HG02763 (cell line): ENCODE results near the gene CALHM4.

ENCODE experiments used
- ATAC-seq: cut with Tn5 transposase; IDR thresholded peaks from one replicate; pipeline ENCODE4 v1.9.1; 2021; ENCODE audit warnings: mild to moderate bottlenecking, moderate library complexity; ENCODE audit not compliant: unreplicated experiment

The CALHM4 gene

DNA sequence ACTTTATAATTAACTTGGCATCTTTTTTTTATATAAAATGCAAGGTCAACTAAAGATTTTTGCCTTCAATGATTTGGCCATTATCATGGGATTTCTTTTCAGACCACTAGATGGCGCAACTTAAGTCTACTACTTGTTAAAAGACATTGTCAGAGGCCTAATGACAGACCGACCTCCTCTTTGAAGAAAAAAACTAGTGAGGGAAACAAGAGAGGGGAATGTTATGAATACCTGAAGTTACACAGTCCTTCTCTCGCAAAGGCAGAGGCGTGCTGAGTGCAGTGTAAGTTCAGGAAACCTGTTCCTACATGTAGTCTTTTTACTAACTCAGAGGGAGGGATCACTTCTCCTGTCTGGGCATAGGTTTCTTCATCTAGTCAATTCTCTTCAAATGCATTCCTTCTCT is 17.3 kb upstream of the CALHM4 start:
- no peak for ATAC-seq

DNA sequence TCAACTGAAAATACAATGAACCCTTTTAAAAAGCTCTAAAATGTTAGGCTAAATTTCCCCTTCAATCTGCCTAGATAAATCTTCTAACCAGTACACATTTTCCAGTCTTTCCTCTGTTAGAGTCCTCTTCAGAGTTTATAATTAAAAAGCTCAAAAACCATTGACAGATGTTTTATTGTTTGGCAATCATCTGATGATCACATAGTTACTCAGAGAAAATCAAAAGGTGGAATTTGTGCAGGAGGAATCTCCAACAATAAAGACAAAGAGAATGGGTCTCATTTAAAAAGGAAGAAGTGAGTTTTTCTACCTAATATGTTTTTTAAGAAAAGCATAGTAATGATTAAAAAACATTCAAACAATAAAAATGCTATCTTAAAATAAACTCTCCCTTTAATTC is 11.1 kb upstream of the CALHM4 start:
- ATAC-seq: no peak

DNA sequence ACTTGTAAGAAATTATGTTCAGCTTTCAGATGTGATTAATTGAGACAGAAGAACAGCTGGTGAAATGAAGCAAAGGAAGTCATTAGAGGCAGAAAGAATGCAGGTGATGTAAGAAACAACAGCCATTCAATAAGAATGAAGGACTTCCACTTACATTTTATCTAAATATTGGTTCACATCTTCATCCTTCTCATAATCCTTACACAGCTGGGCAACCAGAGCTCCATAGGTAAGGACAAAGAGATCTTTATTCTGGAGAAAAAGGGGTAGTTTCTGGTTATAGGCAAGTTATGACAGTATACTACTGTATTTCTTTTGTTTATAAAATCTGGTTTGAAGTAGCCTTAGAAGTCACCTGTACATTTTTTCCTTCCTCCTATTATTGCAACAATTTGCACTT is 10.4 kb upstream of the CALHM4 start:
- ATAC-seq: no peak

DNA sequence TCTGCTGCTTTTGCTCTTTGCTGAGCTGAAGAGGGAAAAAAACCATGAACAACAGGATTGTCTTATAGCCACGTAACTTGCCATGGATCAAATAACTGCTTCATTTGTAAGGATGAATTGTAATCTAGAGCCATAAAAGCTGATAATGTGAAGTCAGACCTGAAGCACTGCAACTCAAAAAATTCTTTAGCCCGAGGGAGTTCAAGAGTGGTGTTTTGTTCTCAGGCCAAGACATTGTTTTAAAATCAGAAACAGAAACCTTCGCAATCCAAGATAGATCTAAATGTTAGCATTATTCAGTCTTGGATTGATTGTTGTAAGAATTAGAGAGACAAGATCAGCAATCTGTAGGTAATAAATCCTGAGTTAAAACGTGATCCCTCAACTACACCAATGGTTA is 7.9 kb upstream of the CALHM4 start, which contains the start of gene TRAPPC3L:
TRAPPC3L (minus strand) TSS at position 34 of the 400 bp plus-strand sequence. CDS start 170 bp downstream, outside the sequence.
- no peak for ATAC-seq

DNA sequence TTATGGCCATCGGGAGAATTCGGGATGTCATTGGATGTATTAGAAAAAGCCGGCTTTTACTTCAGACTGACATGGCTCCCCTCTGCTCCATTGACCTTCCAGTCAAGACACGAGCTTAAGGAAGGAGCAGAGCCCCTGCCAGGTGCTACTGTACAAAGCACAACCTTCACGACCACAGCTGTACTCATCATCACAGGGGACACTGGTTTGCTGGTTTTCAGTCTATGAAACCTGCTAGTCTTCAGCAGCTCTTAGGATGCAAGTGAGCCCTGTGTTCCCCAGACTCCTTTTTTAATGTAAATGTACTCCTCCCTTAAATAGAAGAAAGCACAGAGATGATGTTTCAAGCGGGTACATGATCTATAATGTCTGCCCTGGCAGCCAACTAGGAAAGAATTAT is 6.2 kb upstream of the CALHM4 start:
- ATAC-seq: no peak

DNA sequence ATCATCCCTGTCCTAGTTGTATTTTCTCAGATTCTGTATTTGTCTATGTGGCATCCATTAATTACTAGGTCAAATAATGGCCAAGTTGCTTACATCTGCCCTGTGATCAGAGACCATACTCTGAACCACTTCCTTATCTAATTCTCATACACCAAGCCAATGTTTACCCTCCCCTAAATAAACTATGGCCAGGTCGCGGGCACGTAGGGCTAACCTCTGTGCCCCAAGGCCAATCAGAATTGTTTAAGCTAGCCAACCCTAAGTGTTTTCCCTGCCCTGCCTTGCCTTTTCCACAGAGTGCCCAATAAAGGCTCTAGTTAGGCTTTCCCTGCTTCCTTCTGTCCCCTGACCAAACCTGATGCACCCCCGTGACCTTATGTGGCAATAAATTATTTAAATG is 2.8 kb upstream of the CALHM4 start:
- ATAC-seq: no peak

DNA sequence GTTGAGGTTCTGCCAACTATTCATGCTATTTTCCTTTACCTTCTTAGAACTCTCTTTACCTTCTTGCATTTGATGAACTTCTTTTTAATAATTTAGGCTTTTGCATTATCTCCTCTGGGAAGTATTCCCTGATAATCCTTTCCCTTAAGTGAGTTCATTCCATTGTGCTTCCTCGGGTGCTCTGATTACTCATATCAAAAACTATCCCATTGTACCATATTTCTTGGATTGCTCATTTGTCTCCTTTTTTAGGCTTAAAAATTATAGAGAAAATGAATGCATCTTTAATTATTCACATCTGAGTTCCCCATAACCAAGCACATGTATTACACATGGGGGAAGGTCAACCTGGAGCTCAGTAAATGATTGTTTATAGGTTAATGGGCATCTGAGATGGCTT is 2.5 kb downstream of the CALHM4 start:
- no peak for ATAC-seq

DNA sequence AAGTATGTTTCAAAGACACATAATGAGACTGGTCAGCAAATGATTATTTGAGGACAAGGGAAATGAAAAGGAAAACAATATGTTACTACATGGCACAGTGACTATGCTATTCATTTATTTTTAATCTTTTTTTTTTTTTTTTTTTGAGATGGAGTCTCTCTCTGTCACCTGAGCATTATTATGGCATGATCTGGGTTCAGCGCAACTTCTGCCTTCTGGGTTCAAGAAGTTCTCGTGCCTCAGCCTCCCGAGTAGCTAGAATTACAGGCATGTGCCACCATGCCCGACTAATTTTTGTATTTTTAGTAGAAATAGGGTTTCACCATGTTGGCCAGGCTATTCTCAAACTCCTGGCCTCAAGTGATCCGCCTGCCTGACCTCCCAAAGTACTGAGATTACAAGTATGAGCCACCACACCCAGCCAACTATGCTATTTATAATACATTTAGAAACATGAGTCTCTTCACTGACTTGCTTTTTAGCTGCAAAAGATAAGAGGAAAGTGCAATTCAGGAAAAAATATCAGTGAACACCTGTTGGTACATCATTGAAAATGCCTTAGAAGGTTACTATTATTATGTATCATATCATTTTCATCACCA is 3.4 kb downstream of the CALHM4 start:
- no peak for ATAC-seq

DNA sequence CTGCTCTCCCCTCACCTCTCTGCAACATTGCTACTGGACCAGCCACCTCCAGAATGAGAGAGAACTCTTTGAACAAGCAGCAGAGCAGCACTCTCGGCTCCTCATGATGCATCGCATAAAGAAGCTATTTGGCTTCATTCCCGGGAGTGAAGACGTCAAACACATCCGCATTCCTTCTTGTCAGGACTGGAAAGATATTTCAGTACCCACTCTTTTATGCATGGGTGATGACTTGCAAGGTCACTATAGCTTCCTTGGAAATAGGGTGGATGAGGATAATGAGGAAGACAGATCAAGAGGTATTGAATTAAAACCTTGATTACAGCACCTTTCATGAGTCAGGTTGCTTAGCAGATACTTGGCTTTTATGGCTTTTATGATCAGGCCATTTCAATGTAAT is 4.3 kb downstream of the CALHM4 start:
- ATAC-seq: no peak

DNA sequence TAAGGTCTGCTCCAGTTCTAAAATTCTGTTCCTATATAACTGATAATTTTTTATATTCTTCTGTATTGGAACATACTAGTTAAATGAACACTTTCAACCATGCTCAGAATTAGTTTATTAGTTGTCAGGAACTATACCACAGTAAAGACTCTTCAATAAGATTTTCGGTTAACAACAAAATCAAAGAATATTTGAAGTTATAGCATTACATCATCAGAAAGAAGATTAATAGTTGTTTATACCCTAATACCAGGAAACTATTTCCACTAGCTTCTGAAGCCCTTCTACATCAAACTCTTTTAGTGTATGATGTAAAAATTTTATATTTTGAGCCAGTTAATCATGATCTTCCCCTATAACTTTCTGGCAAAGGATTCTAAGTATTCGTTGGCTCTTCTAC is 6.6 kb downstream of the CALHM4 start:
- ATAC-seq: no peak

DNA sequence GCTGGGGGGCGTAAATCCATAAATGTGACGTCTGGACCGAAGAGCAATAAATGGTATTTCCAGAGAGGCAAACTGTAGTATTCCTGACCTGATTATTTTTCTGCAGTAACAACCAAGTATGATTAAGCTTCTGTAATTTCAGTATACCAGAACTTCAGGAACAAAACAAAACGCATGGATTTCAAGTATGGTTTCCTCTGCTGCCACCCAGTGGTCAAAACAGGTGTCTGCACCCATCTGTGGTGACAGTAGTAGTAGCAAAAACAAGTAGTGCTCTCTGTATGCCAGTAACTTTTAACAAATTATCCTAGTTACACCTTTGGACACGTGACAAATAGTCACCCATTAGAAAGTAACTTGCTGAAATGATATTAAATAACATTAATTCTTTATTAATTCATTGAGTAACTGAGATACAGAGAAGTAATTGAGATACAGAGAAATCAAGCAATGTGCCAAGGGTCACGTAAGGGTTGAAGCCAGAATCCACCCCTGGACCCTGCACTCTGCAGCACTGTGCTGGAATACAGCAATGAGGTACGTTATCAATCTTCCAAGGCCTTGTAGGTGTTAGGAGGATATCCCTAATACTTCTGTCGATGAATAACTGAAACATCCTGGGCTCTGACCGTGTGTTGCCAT is 7.9 kb downstream of the CALHM4 start:
- ATAC-seq: peak; percentile 60

DNA sequence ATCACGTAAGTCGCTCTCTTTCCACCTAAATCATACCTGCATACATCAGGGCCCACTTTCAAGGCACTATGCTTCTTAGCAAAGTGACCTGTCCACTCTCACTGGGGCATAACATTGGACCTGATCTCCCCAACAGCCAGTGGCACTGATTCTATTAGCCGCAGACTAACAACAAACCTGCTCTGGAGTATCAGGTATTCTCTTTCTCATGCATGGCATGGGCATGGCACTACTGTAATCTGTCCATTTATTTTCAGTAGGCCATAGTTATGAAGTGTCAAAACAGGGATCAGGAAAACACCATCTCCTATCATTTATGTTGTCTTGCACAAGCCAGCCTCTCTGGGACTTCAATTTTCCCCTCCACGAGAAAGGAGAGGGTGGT is 8.5 kb downstream of the CALHM4 start:
- ATAC-seq: no peak

DNA sequence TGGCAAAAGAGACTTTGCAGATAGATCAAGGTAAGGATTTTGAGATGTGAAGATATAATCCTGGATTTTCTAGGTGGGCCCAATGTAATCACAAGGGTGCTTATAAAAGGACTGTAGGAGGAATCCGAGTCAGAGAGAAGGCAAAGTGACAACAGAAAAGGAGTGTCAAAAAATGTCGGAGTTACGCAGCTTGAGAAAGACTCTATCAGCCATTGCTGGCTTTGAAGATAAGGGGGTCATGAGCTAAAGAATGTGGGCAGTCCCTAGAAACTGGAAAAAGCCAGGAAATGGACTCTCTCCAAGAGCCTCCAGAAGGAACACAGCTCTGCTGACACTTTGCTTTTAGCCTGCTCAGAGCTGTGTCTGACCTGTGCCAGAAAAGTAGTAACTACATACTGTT is 9.1 kb downstream of the CALHM4 start:
- ATAC-seq: no peak

DNA sequence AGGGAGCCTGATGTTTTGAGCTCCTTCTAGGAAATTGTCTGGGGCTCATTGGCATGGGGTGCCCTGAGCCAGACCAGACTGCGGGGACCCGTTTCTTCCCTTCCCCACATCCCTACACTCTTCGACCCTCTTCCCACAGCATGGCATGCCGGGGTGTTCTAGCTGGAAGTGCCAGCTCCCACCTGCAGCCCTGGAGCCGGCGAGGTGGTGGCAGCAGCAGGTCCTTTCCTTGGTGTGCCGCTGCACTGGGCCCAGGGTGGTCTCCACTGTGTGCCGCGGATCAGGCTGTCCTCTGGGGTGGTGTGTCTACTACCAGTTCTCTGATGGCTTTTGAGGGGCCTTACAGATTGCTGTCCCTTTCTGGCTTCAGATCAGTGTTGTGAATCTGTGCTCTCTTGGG is 10.3 kb downstream of the CALHM4 start:
- no peak for ATAC-seq

DNA sequence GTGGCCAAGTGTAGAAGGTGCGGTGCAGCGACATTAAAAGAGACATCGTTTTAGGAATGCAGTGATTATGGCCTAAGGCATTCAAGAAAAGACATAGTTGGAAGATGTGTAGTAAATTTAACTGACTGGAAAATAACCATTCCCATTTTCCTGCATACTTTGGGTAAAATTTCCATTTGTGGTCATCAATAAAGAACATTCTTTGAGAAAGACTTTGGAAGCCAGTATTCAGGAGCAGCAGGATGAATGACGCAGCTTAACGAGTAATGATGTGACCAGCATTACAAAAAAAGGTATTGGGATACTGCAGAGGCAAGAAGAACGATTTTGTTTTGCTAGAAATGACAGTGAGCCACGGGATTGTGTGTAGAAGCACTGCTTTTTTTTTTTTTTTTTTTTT is 10.8 kb downstream of the CALHM4 start:
- ATAC-seq: no peak

DNA sequence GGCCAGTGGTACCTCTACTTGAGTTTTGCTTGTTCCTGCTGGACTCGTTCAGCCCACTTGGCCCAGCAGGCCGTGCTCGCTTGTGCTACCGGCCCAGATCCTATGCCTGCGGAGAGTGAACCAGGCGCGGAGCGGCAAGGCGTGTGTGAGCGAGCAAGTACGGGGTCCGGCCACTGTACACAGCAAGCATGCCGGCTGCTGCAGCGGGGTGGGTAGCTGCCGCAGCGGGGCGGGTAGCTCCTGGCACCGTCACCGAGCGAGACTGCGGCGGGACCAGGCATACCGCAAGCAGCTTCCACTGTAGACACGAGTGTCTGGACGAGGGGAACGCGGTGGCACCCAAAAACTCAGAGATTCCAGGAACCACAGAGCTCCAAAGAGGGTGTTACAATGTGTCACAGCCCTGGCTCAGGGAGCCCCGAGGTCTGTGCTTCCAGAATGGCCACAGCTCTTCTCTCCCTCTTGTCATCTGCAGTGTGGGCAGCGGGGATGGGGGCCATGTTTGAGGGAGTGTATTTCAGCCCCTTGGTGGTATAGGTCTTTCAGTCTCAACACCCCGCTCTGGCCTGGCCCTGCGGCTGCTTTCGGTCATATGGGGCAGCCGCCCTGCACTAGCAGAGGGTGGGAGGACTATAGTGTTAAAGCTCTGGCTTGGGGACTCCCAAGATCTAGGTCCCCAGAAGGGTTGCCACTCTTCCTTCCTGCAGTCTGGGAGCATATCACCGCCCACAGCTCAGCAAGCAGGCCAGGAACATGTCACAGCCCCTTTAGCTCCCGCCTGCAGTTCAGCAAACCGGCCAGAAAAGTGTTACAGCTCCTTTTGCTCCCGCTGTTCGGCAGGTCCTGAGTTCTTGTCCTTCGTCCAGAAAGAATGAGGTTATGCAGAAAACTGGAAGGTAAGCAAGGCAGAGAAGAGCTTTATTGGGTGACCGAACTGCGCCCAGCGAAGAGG is 11.6 kb downstream of the CALHM4 start:
- no peak for ATAC-seq

DNA sequence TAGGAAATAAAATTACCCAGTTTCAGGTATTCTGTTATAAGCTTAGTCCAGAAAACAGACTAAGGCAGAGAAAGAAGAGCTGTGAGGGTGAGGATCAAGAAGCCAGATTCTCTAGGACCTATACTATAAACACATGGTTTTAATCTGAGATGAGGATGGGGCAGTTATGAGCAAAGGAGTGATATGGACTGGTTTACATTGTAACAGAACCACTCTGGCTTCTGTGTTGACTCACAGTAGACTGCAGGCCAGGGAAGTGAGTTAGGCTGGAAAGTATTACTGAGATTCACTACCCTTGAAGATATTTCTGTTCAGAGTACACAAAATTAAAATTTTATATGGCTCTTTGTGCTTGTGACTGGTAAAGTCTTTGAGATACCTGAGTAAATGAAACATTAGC is 14.6 kb downstream of the CALHM4 start:
- no peak for ATAC-seq

DNA sequence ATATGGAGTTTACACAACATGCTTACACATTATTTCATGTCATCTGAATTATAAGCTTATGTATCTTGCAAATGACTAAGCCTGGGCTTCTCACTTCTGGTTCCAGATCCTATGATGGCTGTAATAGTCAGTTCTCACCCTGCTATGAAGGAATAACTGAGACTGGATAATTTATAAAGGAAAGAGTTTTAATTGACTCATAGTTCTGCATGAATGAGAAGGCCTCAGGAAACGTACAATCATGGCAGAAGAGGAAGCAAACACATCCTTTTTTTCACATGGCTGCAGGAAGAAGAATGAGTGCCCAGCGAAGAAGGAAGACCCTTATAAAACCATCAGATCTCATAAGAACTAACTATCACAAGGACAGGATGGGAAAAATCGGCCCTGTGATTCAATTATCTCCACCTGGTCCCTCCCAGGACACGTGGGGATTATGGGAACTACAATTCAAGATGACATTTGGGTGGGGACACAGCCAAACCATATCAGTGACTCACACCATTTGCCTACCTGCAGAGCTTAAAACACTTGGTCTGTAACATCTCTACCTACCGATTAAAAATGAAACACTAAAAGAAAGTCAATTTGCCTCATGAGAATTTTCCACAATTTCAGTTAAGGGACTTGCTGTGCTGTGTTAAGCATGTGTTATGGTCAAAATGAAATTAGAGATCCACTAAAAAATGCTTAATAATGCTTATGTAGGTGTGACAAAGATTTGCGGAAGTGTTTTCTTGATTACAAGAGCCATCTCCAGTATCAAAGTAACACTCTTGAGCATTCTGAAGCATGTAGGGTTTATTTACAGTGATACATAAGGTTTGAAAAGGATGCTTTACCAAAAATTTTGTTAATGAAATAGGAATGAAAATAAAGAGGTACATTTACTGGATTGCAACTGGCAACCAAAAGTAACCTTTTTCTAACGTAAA is 15.5 kb downstream of the CALHM4 start:
- no peak for ATAC-seq

DNA sequence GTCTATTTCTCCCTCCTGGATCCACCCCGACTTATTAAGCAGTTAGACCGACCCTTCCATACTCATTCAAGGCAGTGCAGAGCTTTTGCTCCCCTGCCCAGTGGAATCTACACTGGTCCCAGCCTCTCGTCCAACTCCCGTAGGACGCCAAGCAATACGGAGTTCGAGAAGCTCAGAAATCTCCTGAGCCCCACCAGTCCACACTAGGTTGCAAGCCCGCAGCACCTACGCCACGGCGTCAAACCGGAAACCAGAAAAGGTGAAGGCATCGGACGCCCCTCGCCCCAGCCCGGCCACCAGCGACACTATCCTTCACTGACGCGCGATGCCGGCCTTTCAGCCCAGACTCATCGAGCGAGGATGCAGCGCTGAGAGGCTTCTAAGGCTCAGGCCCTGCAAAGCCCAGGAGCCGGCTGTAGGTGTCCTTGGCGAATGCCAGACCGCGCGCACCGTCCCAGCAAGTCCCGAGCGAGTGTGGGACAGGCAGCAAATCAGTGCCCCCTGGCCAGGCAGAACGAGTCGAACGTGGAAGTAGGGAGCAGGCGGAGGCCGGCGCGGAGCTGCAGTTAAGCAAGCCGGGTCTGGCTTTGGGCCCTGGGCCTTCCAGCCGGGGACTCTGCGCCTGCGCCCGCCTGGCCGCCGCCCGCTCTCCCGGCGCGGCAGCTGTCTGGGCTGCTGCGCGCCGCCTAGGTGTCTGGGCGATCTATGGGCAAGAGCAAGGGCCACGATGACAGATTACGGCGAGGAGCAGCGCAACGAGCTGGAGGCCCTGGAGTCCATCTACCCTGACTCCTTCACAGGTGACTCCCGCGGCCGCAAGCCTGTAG is 17.5 kb downstream of the CALHM4 start, which contains the start of gene RWDD1:
RWDD1 (plus strand) TSS at position 649 of the 827 bp plus-strand sequence; CDS start at position 728, 79 bp downstream.
- peak; percentile 94 for ATAC-seq

DNA sequence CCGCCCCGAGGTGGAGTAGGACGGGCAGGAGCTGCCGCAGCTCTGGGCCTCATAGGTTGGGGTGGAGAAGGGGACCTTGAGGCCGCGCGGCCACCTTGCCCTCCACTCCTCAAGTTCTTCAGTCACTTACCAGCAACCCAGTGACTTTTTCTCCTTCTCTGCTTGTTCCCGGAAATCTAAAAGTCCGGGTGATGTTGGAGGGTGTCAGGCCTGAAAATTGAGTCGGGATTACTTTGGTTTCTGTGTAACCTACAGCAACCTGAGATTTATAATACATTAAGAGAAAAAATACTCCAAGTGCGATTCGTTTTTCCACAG is 18.1 kb downstream of the CALHM4 start:
- ATAC-seq: no peak
